ENCODE data around the gene MB21D2. TPM values are rescaled to one million over a fixed set of nuclear protein-coding genes. Genes with fewer than 3 reads are reported as not detected.

Gene MB21D2
- total RNA-seq, 1 donor from 2014 or later: 11.0 TPM

DNA sequence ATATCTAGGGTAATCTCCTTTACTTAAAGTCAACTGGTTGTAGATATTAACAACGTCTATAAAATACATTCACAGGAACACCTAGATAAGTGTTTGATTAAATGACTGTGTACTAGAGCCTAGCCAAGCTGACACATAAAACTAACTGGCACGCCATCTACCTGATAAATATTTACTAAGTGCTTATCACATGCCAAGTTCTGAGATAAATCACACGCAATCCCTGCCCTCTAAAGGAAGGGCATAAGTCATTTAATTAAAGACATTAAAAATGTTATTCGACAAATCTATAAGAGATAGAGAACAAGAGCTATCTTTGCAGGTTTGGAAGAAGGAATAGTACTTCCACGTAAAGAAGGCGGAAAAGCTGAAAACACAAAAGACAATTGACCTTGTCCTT, 11.1 kb upstream of the MB21D2 start:
- Mint-ChIP-seq H3K27ac (ENCODE audit: unreplicated experiment) (no peak overlapping the region), H3K27me3 (ENCODE audit: low read depth, unreplicated experiment) (no peaks in the 10 kb centered on the region), H3K4me1 (ENCODE audit: low read depth, unreplicated experiment) (peaks cover 5% of the 10 kb centered on the region), H3K9me3 (ENCODE audit: unreplicated experiment) (no peaks in the 10 kb centered on the region), H3K36me3 (ENCODE audit: low read depth, unreplicated experiment) (no peaks in the 10 kb centered on the region), H3K4me3 (ENCODE audit: unreplicated experiment) (no peak overlapping the region)
- Histone ChIP-seq H3K4me3 (ENCODE audit: insufficient read depth, low read depth, low read length) (no peak overlapping the region), H3K79me2 (ENCODE audit: insufficient read depth, low read length) (no peaks in the 10 kb centered on the region), H2AFZ (ENCODE audit: low read depth, low read length) (no peak overlapping the region), H3K27me3 (ENCODE audit: insufficient read depth, low read length) (no peaks in the 10 kb centered on the region), H3K9me3 (ENCODE audit: insufficient read depth, low read depth, low read length) (no peaks in the 10 kb centered on the region), H3K36me3 (ENCODE audit: insufficient read depth, low read length) (no peaks in the 10 kb centered on the region), H3K27ac (ENCODE audit: low read depth, low read length) (no peak overlapping the region), H3K9ac (ENCODE audit: low read length) (no peak overlapping the region), H3K4me2 (ENCODE audit: low read length) (no peak overlapping the region), H3K4me1 (ENCODE audit: insufficient read depth, low read length) (peaks cover 6% of the 10 kb centered on the region), H4K20me1 (ENCODE audit: insufficient read depth, low read length) (no peaks in the 10 kb centered on the region)
- DNase-seq (ENCODE audit: low read depth) (no peak), FAIRE-seq (no peak)
- TF ChIP-seq CTCF (IDR thresholded peaks at IDR 0.05; ENCODE audit: insufficient read depth, low read depth, low read length) (no peak), EZH2 (IDR thresholded peaks at IDR 0.05; ENCODE audit: insufficient read depth, low read length) (no peak)

GRCh38 chr3:192928016-192928415, 10.4 kb upstream of the MB21D2 start:
- Histone ChIP-seq H3K4me2 (ENCODE audit: low read length) (no peak overlapping the region), H3K36me3 (ENCODE audit: insufficient read depth, low read length) (no peaks in the 10 kb centered on the region), H3K4me1 (ENCODE audit: insufficient read depth, low read length) (peaks cover 3% of the 10 kb centered on the region), H3K9ac (ENCODE audit: low read length) (no peak overlapping the region), H3K4me3 (ENCODE audit: insufficient read depth, low read depth, low read length) (no peak overlapping the region), H3K27me3 (ENCODE audit: insufficient read depth, low read length) (no peaks in the 10 kb centered on the region), H2AFZ (ENCODE audit: low read depth, low read length) (no peak overlapping the region), H3K9me3 (ENCODE audit: insufficient read depth, low read depth, low read length) (no peaks in the 10 kb centered on the region), H4K20me1 (ENCODE audit: insufficient read depth, low read length) (no peaks in the 10 kb centered on the region), H3K79me2 (ENCODE audit: insufficient read depth, low read length) (no peaks in the 10 kb centered on the region), H3K27ac (ENCODE audit: low read depth, low read length) (no peak overlapping the region)
- FAIRE-seq: no peak
- H3K4me3 Mint-ChIP-seq (ENCODE audit: unreplicated experiment): no peak overlapping the region
- no peak for DNase-seq (ENCODE audit: low read depth)
- H3K9me3 Mint-ChIP-seq (ENCODE audit: unreplicated experiment): no peaks in the 10 kb centered on the region
- peaks cover 5% of the 10 kb centered on the region for H3K4me1 Mint-ChIP-seq (ENCODE audit: low read depth, unreplicated experiment)
- TF ChIP-seq EZH2 (IDR thresholded peaks at IDR 0.05; ENCODE audit: insufficient read depth, low read length) (no peak), CTCF (IDR thresholded peaks at IDR 0.05; ENCODE audit: insufficient read depth, low read depth, low read length) (no peak)
- no peak overlapping the region for H3K27ac Mint-ChIP-seq (ENCODE audit: unreplicated experiment)
- no peaks in the 10 kb centered on the region for H3K27me3 Mint-ChIP-seq (ENCODE audit: low read depth, unreplicated experiment)
- no peaks in the 10 kb centered on the region for H3K36me3 Mint-ChIP-seq (ENCODE audit: low read depth, unreplicated experiment)

GRCh38 chr3:192927016-192927415, 9.4 kb upstream of the MB21D2 start:
- H4K20me1 ChIP-seq (ENCODE audit: insufficient read depth, low read length): no peaks in the 10 kb centered on the region
- peaks cover 7% of the 10 kb centered on the region for H3K4me1 Mint-ChIP-seq (ENCODE audit: low read depth, unreplicated experiment)
- no peaks in the 10 kb centered on the region for H3K9me3 ChIP-seq (ENCODE audit: insufficient read depth, low read depth, low read length)
- no peaks in the 10 kb centered on the region for H3K27me3 ChIP-seq (ENCODE audit: insufficient read depth, low read length)
- H3K4me3 ChIP-seq (ENCODE audit: insufficient read depth, low read depth, low read length): no peak overlapping the region
- no peaks in the 10 kb centered on the region for H3K79me2 ChIP-seq (ENCODE audit: insufficient read depth, low read length)
- no peak overlapping the region for H3K4me3 Mint-ChIP-seq (ENCODE audit: unreplicated experiment)
- no peaks in the 10 kb centered on the region for H3K9me3 Mint-ChIP-seq (ENCODE audit: unreplicated experiment)
- DNase-seq (ENCODE audit: low read depth): no peak
- no peak overlapping the region for H2AFZ ChIP-seq (ENCODE audit: low read depth, low read length)
- no peak for TF ChIP-seq EZH2 (IDR thresholded peaks at IDR 0.05; ENCODE audit: insufficient read depth, low read length)
- TF ChIP-seq CTCF (IDR thresholded peaks at IDR 0.05; ENCODE audit: insufficient read depth, low read depth, low read length): no peak
- FAIRE-seq: no peak
- H3K4me1 ChIP-seq (ENCODE audit: insufficient read depth, low read length): peaks cover 3% of the 10 kb centered on the region
- no peak overlapping the region for H3K27ac ChIP-seq (ENCODE audit: low read depth, low read length)
- no peaks in the 10 kb centered on the region for H3K36me3 Mint-ChIP-seq (ENCODE audit: low read depth, unreplicated experiment)
- no peak overlapping the region for H3K27ac Mint-ChIP-seq (ENCODE audit: unreplicated experiment)
- no peaks in the 10 kb centered on the region for H3K27me3 Mint-ChIP-seq (ENCODE audit: low read depth, unreplicated experiment)
- H3K36me3 ChIP-seq (ENCODE audit: insufficient read depth, low read length): no peaks in the 10 kb centered on the region
- no peak overlapping the region for H3K9ac ChIP-seq (ENCODE audit: low read length)
- no peak overlapping the region for H3K4me2 ChIP-seq (ENCODE audit: low read length)
